ENCODE results near the gene ARID1B.

DNA sequence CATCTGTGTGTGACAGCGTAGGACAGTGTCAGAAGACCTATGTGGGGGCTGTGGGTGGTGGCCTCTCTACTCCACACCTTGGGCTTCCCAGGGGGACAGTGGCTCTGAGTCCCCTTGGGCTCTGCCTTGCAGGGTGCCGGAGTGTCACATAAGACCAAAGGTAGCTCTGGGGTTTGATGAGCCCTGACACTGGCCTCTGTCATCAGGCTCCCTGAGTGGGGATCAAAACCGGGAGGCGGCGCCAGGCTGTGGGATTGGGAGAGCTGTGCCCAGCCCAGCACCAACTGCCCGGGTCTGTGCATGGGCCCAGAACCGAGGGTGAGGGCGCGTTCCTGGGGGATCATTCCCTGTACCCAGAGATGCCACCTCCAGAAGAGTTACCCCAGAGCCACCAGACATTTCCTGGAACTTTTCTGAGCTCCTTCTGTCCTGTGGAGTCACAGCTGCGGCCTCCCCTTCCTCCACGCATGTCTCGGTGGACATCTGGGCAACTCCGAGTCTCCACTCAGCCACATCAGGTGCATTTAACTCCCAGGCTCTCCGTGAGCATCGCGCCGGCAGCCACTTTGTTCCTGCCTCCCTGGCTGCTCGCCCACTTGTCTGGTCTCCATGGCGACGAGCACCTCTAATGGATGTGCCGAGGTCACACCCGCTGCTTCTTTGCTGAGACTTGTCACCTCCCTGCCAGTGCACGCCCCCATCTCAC, 451.4 kb downstream of the ARID1B start:
- TF ChIP-seq, protein P1, sequence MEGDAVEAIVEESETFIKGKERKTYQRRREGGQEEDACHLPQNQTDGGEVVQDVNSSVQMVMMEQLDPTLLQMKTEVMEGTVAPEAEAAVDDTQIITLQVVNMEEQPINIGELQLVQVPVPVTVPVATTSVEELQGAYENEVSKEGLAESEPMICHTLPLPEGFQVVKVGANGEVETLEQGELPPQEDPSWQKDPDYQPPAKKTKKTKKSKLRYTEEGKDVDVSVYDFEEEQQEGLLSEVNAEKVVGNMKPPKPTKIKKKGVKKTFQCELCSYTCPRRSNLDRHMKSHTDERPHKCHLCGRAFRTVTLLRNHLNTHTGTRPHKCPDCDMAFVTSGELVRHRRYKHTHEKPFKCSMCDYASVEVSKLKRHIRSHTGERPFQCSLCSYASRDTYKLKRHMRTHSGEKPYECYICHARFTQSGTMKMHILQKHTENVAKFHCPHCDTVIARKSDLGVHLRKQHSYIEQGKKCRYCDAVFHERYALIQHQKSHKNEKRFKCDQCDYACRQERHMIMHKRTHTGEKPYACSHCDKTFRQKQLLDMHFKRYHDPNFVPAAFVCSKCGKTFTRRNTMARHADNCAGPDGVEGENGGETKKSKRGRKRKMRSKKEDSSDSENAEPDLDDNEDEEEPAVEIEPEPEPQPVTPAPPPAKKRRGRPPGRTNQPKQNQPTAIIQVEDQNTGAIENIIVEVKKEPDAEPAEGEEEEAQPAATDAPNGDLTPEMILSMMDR (IDR thresholded peaks at IDR 0.05; ENCODE audit: low read length) = no peak
- TF ChIP-seq EZH2 (optimal IDR thresholded peaks at IDR 0.05; ENCODE audit: low read depth, low read length) = no peak

All from MM.1S (cell line).